Measurements from ENCODE around the gene CDC42EP2.

DNA sequence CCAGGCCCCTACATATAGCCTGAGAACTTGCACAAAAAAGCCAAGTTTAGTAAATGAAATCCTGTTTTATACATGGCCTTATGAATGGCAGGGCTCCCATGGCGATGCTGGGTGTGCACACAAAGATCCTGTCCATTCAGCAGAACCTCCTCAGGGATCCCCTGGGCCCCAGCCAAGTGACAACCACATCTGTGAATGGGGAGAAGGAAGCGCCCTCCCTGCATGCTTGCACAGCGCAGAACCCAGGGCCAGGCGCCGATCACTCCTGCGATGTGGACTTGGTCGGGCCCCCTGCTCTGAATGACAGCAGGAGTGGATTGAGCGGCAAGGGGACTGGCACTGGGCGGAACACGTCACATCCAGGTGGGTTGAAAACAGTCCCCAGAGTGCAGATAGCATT, 4.5 kb upstream of the CDC42EP2 start:
- TF ChIP-seq, protein P1, sequence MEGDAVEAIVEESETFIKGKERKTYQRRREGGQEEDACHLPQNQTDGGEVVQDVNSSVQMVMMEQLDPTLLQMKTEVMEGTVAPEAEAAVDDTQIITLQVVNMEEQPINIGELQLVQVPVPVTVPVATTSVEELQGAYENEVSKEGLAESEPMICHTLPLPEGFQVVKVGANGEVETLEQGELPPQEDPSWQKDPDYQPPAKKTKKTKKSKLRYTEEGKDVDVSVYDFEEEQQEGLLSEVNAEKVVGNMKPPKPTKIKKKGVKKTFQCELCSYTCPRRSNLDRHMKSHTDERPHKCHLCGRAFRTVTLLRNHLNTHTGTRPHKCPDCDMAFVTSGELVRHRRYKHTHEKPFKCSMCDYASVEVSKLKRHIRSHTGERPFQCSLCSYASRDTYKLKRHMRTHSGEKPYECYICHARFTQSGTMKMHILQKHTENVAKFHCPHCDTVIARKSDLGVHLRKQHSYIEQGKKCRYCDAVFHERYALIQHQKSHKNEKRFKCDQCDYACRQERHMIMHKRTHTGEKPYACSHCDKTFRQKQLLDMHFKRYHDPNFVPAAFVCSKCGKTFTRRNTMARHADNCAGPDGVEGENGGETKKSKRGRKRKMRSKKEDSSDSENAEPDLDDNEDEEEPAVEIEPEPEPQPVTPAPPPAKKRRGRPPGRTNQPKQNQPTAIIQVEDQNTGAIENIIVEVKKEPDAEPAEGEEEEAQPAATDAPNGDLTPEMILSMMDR (IDR thresholded peaks at IDR 0.05; ENCODE audit: extremely low read depth in 1 of 2, insufficient read depth in 1 of 2, low read depth in 1 of 2, low read length in 2 of 2) = no peak
- TF ChIP-seq POLR2A (IDR thresholded peaks at IDR 0.05; ENCODE audit: low read depth, low read length) = no peak
- no peak for TF ChIP-seq FOS (IDR thresholded peaks at IDR 0.05; ENCODE audit: borderline replicate concordance, insufficient read depth, low read length)
- no peak for TF ChIP-seq POLR2AphosphoS5 (IDR thresholded peaks at IDR 0.05; ENCODE audit: insufficient read depth, low read depth, low read length)
- no peak for TF ChIP-seq MYC (IDR thresholded peaks at IDR 0.05; ENCODE audit: low read depth, low read length)
- no peak for TF ChIP-seq EZH2 (IDR thresholded peaks at IDR 0.05; ENCODE audit: borderline replicate concordance, low read depth, low read length, severe bottlenecking)

Data from endothelial cell of umbilical vein (primary cell).